H1 (cell line): ENCODE measurements around the gene MEDAG. TPM values are rescaled to one million over a fixed set of nuclear protein-coding genes. Genes with fewer than 3 reads are reported as not detected.
A peak's percentile ranks its signal among the peaks of the same experiment; 100 is the strongest.

Experiments
- CTCF ChIA-PET: fragments of 300-600 bp; sonication (Branson Sonifier 250); formaldehyde crosslinking; loops from one replicate; lab custom pipeline; 2021; ENCODE audit not compliant: partially characterized antibody; lab: Charles Lee
- POLR2A ChIA-PET: fragments of 300-600 bp; sonication (Branson Sonifier 250); formaldehyde crosslinking; loops from one replicate; lab custom pipeline; 2021; ENCODE audit warnings: inconsistent platforms; ENCODE audit not compliant: partially characterized antibody; lab: Charles Lee
- DNase-seq, 2 experiments: peaks; one replicate each; pipeline versions ENCODE4 v3.0.0 to v3.0.0-alpha.2; 2010 to 2022; ENCODE audit warnings: low spot score in 2 of 2, low read depth in 1 of 2, mixed read lengths in 1 of 2
- FAIRE-seq: peaks from 2 replicates; lab custom pipeline; 2011; peaks lifted over from hg19 to GRCh38; lab: Jason Lieb, UNC
- H2AFZ ChIP-seq: 2 replicates; pipeline ENCODE4 v1.8.1; 2012; ENCODE audit warnings: low read length, inconsistent platforms
- H2AK5ac ChIP-seq: 2 replicates; pipeline ENCODE4 v1.6.1; 2013; ENCODE audit warnings: low read depth, low read length
- H2BK120ac ChIP-seq: replicated peaks from 2 replicates; pipeline ENCODE3; 2013; ENCODE audit warnings: low read depth, low read length, inconsistent platforms
- H2BK12ac ChIP-seq: 2 replicates; pipeline ENCODE4 v1.6.1; 2013; ENCODE audit warnings: low read depth, low read length
- H2BK15ac ChIP-seq: 2 replicates; pipeline ENCODE4 v1.6.1; 2013; ENCODE audit warnings: low read length
- H2BK20ac ChIP-seq: 2 replicates; pipeline ENCODE4 v1.6.1; 2013; ENCODE audit warnings: low read length
- H2BK5ac ChIP-seq: 2 replicates; pipeline ENCODE4 v1.6.1; 2013; ENCODE audit warnings: low read depth, low read length
- H3K14ac ChIP-seq: 2 replicates; pipeline ENCODE4 v1.6.1; 2013; ENCODE audit warnings: inconsistent platforms; ENCODE audit not compliant: insufficient read length
- H3K18ac ChIP-seq: 2 replicates; pipeline ENCODE4 v1.6.1; 2013; ENCODE audit warnings: low read length; ENCODE audit errors: extremely low read depth
- H3K23ac ChIP-seq: 2 replicates; pipeline ENCODE4 v1.6.1; 2013; ENCODE audit warnings: inconsistent platforms; ENCODE audit not compliant: insufficient read length
- H3K23me2 ChIP-seq: 2 replicates; pipeline ENCODE4 v1.6.1; 2013; ENCODE audit warnings: low read depth, low read length
- H3K27ac ChIP-seq: 2 replicates; pipeline ENCODE4 v1.6.1; 2011; ENCODE audit warnings: low read depth, low read length, inconsistent platforms
- H3K27me3 ChIP-seq, 4 experiments: replicated peaks in 1 of 4; 1 replicate in 1 of 4; 2 replicates in 3 of 4; pipeline versions ENCODE4 v1.6.1 to v1.8.1; 2011 to 2013; ENCODE audit warnings: low read length in 3 of 4, mild to moderate bottlenecking in 3 of 4, inconsistent platforms in 2 of 4, mixed read lengths in 2 of 4, moderate library complexity in 1 of 4; ENCODE audit not compliant: control insufficient read depth in 3 of 4, insufficient read depth in 3 of 4; ENCODE audit errors: extremely low read depth in 1 of 4
- H3K36me3 ChIP-seq, 4 experiments: 2 replicates each; pipeline versions ENCODE4 v1.6.1 to v1.8.1; 2011 to 2013; ENCODE audit warnings: mild to moderate bottlenecking in 4 of 4, low read length in 3 of 4, moderate library complexity in 2 of 4, control low read depth in 1 of 4, inconsistent platforms in 1 of 4; ENCODE audit not compliant: insufficient read depth in 4 of 4, control insufficient read depth in 2 of 4
- H3K4ac ChIP-seq: replicated peaks from 2 replicates; pipeline ENCODE3; 2013; ENCODE audit warnings: low read length, low read depth, mixed read lengths, inconsistent platforms; ENCODE audit not compliant: insufficient read length
- H3K4me1 ChIP-seq, 4 experiments: replicated peaks in 1 of 4; 1 replicate in 1 of 4; 2 replicates in 3 of 4; pipeline versions ENCODE4 v1.6.1 to v1.8.1; 2011 to 2013; ENCODE audit warnings: low read length in 3 of 4, inconsistent platforms in 2 of 4, mixed read lengths in 1 of 4; ENCODE audit not compliant: insufficient read depth in 4 of 4, control insufficient read depth in 3 of 4
- H3K4me2 ChIP-seq, 2 experiments: 2 replicates each; pipeline versions ENCODE4 v1.6.1 to v1.8.1; 2011 to 2013; ENCODE audit warnings: low read depth in 2 of 2, low read length in 2 of 2, control low read depth in 1 of 2, inconsistent platforms in 1 of 2, mild to moderate bottlenecking in 1 of 2; ENCODE audit not compliant: insufficient read depth in 1 of 2
- H3K4me3 ChIP-seq, 4 experiments: fragments of 200-600, 300-600 bp in 1 of 4; sonication (generic), shearing (Covaris generic), sonication (Bioruptor Twin) in 1 of 4; 2 replicates each; pipeline versions ENCODE4 v1.5.1 to v1.8.1; 2011 to 2016; ENCODE audit warnings: low read length in 4 of 4, low read depth in 3 of 4, control low read depth in 2 of 4, inconsistent platforms in 2 of 4, mild to moderate bottlenecking in 2 of 4, mixed read lengths in 1 of 4, moderate library complexity in 1 of 4; ENCODE audit not compliant: insufficient read depth in 2 of 4; ENCODE audit errors: extremely low read depth in 1 of 4
- H3K56ac ChIP-seq: replicated peaks from 2 replicates; pipeline ENCODE3; 2013; ENCODE audit warnings: low read depth, mild to moderate bottlenecking, mixed read lengths, low read length, inconsistent platforms; ENCODE audit not compliant: insufficient read length
- H3K79me1 ChIP-seq: 2 replicates; pipeline ENCODE4 v1.6.1; 2013; ENCODE audit warnings: low read depth, low read length, control low read depth
- H3K79me2 ChIP-seq, 2 experiments: 2 replicates each; pipeline versions ENCODE4 v1.6.1 to v1.8.1; 2012 to 2013; ENCODE audit warnings: low read length in 2 of 2, mild to moderate bottlenecking in 2 of 2, inconsistent platforms in 1 of 2; ENCODE audit not compliant: insufficient read depth in 2 of 2, control insufficient read depth in 1 of 2
- H3K9ac ChIP-seq, 4 experiments: replicated peaks in 1 of 4; 1 replicate in 1 of 4; 2 replicates in 3 of 4; pipeline versions ENCODE4 v1.6.1 to v1.8.1; 2011 to 2013; ENCODE audit warnings: low read depth in 3 of 4, low read length in 3 of 4, control low read depth in 2 of 4, mild to moderate bottlenecking in 2 of 4, moderate library complexity in 2 of 4, inconsistent platforms in 1 of 4; ENCODE audit errors: extremely low read depth in 1 of 4
- H3K9me3 ChIP-seq, 2 experiments: 2 replicates each; pipeline versions ENCODE4 v1.6.1 to v1.8.1; 2012 to 2013; ENCODE audit warnings: mild to moderate bottlenecking in 2 of 2, moderate library complexity in 2 of 2, control low read depth in 1 of 2, inconsistent platforms in 1 of 2, low read depth in 1 of 2, low read length in 1 of 2, mixed read lengths in 1 of 2; ENCODE audit not compliant: insufficient read depth in 2 of 2
- H4K20me1 ChIP-seq, 2 experiments: replicated peaks in 1 of 2; 2 replicates each; pipeline versions ENCODE3 to v1.8.1; 2011 to 2013; ENCODE audit warnings: inconsistent platforms in 2 of 2, low read length in 2 of 2, mild to moderate bottlenecking in 1 of 2; ENCODE audit not compliant: insufficient read depth in 2 of 2, control insufficient read depth in 1 of 2
- H4K5ac ChIP-seq: 2 replicates; pipeline ENCODE4 v1.6.1; 2013; ENCODE audit warnings: low read length, low read depth, mixed read lengths, inconsistent platforms; ENCODE audit not compliant: insufficient read length
- H4K8ac ChIP-seq: 2 replicates; pipeline ENCODE4 v1.8.0; 2013; ENCODE audit warnings: mild to moderate bottlenecking, moderate library complexity, low read length, inconsistent platforms; ENCODE audit not compliant: insufficient read depth; ENCODE audit errors: extremely low read depth
- H4K91ac ChIP-seq: replicated peaks from 2 replicates; pipeline ENCODE3; 2013; ENCODE audit warnings: low read length, mixed read lengths, inconsistent platforms; ENCODE audit not compliant: insufficient read length
- HDAC2 ChIP-seq, 2 experiments: fragments of 300-600 bp in 1 of 2; sonication (generic) in 1 of 2; IDR thresholded peaks; 2 replicates each; pipeline ENCODE4 v1.6.1; 2011 to 2012; ENCODE audit warnings: low read depth in 2 of 2, low read length in 2 of 2, mild to moderate bottlenecking in 2 of 2, moderate library complexity in 2 of 2, borderline replicate concordance in 1 of 2, inconsistent platforms in 1 of 2
- NANOG ChIP-seq: IDR thresholded peaks from 2 replicates; pipeline ENCODE4 v1.6.1; 2011; ENCODE audit warnings: low read length, low read depth, mild to moderate bottlenecking, inconsistent platforms; ENCODE audit not compliant: insufficient read depth, poor library complexity, severe bottlenecking
- POLR2AphosphoS5 ChIP-seq: IDR thresholded peaks from 2 replicates; pipeline ENCODE4 v1.6.1; 2011; ENCODE audit warnings: low read depth, low read length
- SAP30 ChIP-seq: fragments of 300-600 bp; sonication (generic); IDR thresholded peaks from 2 replicates; pipeline ENCODE4 v1.7.1; 2012; ENCODE audit warnings: low read length, moderate library complexity, mild to moderate bottlenecking, inconsistent platforms; ENCODE audit not compliant: insufficient read depth, insufficient replicate concordance
- SIN3A ChIP-seq, 2 experiments: IDR thresholded peaks in 1 of 2; conservative IDR thresholded peaks in 1 of 2; 2 replicates each; pipeline ENCODE4 v1.6.1; 2011 to 2012; ENCODE audit warnings: low read length in 2 of 2, improper control_type of control experiment in 1 of 2, low read depth in 1 of 2, mild to moderate bottlenecking in 1 of 2
- TBP ChIP-seq: IDR thresholded peaks from 2 replicates; pipeline ENCODE4 v1.6.1; 2011; ENCODE audit warnings: low read depth, low read length, improper control_type of control experiment
- WGBS, 2 experiments: shearing (Covaris generic) in 1 of 2; methylation state at CpG; one replicate each; pipeline versions ENCODE4 v1.1.6 to v1.1.7; 2013 to 2015; ENCODE audit warnings: low lambda C conversion rate in 2 of 2, mixed read lengths in 2 of 2, inconsistent platforms in 1 of 2, low coverage in 1 of 2, missing lambda C conversion rate in 1 of 2; ENCODE audit not compliant: insufficient replicate concordance in 2 of 2, insufficient coverage in 1 of 2, insufficient read length in 1 of 2; ENCODE audit errors: extremely low coverage in 1 of 2, missing lambda C conversion rate in 1 of 2; 5-methylcytosine and 5-hydroxymethylcytosine counted together
- polyA plus RNA-seq, 7 experiments: library from polyadenylated mRNA; depleted of rRNA in 3 of 7; stranded (reverse) in 5 of 7; unstranded in 2 of 7; fragments of >200 nt in 5 of 7; fragments of 200-250 nt in 2 of 7; gene quantifications; 1 replicate in 5 of 7; 2 replicates in 1 of 7; 4 replicates in 1 of 7; pipeline versions ENCODE4 v1.2.1 to v1.2.3, GENCODE V29; 2011 to 2013; ENCODE audit warnings: missing spikeins in 2 of 7, mixed read lengths in 2 of 7
- total RNA-seq: library from RNA; stranded (reverse); fragmentation: NEBNext Ultra II Directional; extraction: Animal tissue kit (Norgen Biotek cat#: 25700); gene quantifications from 2 replicates; pipeline ENCODE4 v1.2.1, GENCODE V29; 2021

Gene MEDAG
- total and polyA plus RNA-seq, 2 of the 8 experiments (the other 6 are each of a cell fraction or from before 2014, with no cell fraction given) = 2.1 to 3.1 TPM

- Histone ChIP-seq H4K20me1 (no peaks in the 10 kb centered on the region), H3K23ac (no peak overlapping the region), H3K79me1 (no peaks in the 10 kb centered on the region), H3K18ac (no peak overlapping the region), H2BK15ac (no peak overlapping the region), H3K9ac (no peak overlapping the region), H2BK5ac (no peak overlapping the region), H3K56ac (no peak overlapping the region), H3K14ac (no peak overlapping the region), H3K23me2 (no peaks in the 10 kb centered on the region), H3K27me3 (peaks cover 0 to 6% (median under 1%) of the 10 kb centered on the region in 4 experiments; a peak in 4 of 7 replicates)
- WGBS, 2 experiments = 73% methylated on average over 3 of the region's 4 CpGs; no CpG with 5 or more reads in 1 of the 2 experiments
- TF ChIP-seq SIN3A (conservative IDR thresholded peaks at IDR 0.05 in 1 of 2, IDR thresholded peaks at IDR 0.05 in 1 of 2; ENCODE audit: low read depth in 1 of 2, low read length in 2 of 2) = no peak
- TF ChIP-seq NANOG = no peak
- TF ChIP-seq SAP30 = no peak
- no peak for TF ChIP-seq POLR2AphosphoS5
- no peak for TF ChIP-seq TBP
- TF ChIP-seq HDAC2 (IDR thresholded peaks at IDR 0.05; ENCODE audit: borderline replicate concordance in 1 of 2, low read depth in 2 of 2, low read length in 2 of 2) = no peak
- TF ChIP-seq, all 59 proteins: peak for 0
- POLR2A ChIA-PET = interaction anchor here (0.6 to 1.9 kb wide), 2 partner anchors 12 to 13 kb away, joined by 3 to 4 read pairs; no protein-coding TSS in a partner anchor
- no peaks in the 10 kb centered on the region for H3K36me3 ChIP-seq
- peaks cover 0 to 4% of the 10 kb centered on the region in 2 experiments; a peak in 1 of 4 replicates for H3K9me3 ChIP-seq
- peak overlapping the region; percentile 28; the same call in 1 of the 2 replicates for H4K8ac ChIP-seq
- no peak overlapping the region for H3K27ac ChIP-seq
- no peak for FAIRE-seq
- H4K91ac ChIP-seq = no peak overlapping the region
- H3K79me2 ChIP-seq = no peaks in the 10 kb centered on the region
- H2BK12ac ChIP-seq = no peak overlapping the region
- H2AK5ac ChIP-seq = no peak overlapping the region
- CTCF ChIA-PET = interaction anchor here (1.0 to 2.8 kb wide), 8 partner anchors 8 to 248 kb away, joined by 3 to 15 read pairs (median 4); no protein-coding TSS in a partner anchor
- H3K4me3 ChIP-seq = no peak overlapping the region
- H2BK120ac ChIP-seq = no peak overlapping the region
- no peak overlapping the region for H4K5ac ChIP-seq
- no peak for DNase-seq
- no peak overlapping the region for H3K4ac ChIP-seq
- no peak overlapping the region for H2BK20ac ChIP-seq
- H3K4me2 ChIP-seq = no peak overlapping the region
- no peaks in the 10 kb centered on the region for H3K4me1 ChIP-seq
- H2AFZ ChIP-seq = no peak overlapping the region
These were observed 49.1 kb upstream of the MEDAG start for GRCh38 chr13:30857018-30857417.
